ENCODE results near the gene ENPP7.

DNA sequence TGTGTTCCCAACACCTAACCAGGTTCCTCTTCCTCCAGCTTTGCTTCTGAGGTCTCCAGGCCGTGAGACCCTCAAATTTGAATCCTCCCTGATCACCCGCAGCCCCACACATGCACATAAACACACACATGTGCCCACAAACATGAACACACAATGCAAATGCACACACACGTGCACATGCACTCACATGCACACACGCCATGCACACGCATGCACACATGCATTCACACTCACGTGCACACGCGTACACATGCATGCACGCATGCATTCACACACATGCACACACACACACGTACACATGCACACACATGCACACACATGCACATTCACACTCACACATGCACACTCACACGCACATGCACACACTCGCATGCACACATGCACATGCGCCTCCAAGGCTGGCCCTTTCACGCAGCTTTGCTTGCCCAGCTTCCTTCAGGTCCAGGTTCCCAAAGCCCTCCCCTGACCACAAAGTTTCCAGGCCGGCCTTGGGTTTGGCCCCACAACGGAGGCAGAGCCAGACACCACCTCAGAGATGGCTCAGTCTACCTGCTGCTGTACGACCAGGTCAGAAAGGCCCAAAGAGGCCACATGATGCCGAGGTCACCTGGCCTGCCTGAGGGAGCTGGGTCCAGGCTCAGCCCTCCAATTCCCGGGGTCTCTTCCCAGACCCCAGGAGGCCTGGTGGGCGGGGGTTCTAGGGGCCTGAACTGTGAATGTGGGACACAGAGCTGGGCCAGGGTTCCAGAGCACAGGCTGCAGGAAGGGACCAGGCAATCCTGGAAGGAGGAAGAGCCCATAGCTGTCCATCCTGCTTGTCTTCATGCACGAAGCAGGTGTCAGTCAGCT, 39.5 kb upstream of the ENPP7 start:
- TF ChIP-seq, protein P1, sequence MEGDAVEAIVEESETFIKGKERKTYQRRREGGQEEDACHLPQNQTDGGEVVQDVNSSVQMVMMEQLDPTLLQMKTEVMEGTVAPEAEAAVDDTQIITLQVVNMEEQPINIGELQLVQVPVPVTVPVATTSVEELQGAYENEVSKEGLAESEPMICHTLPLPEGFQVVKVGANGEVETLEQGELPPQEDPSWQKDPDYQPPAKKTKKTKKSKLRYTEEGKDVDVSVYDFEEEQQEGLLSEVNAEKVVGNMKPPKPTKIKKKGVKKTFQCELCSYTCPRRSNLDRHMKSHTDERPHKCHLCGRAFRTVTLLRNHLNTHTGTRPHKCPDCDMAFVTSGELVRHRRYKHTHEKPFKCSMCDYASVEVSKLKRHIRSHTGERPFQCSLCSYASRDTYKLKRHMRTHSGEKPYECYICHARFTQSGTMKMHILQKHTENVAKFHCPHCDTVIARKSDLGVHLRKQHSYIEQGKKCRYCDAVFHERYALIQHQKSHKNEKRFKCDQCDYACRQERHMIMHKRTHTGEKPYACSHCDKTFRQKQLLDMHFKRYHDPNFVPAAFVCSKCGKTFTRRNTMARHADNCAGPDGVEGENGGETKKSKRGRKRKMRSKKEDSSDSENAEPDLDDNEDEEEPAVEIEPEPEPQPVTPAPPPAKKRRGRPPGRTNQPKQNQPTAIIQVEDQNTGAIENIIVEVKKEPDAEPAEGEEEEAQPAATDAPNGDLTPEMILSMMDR (IDR thresholded peaks at IDR 0.05; ENCODE audit: low read length) = no peak
- TF ChIP-seq EZH2 (optimal IDR thresholded peaks at IDR 0.05; ENCODE audit: low read depth, low read length) (no peak), EZH2phosphoT487 (IDR thresholded peaks at IDR 0.05; ENCODE audit: low read length) (no peak)
